Stimulated activated CD8-positive, alpha-beta memory T cell treated with anti-CD3 and anti-CD28 coated beads, Interleukin-4, amount 100 ng/mL, for 1 hour (primary cell): ENCODE results near the gene HOXD9.

Source experiments
- DNase-seq, 2 donors: peaks; one replicate each; pipeline ENCODE4 v3.0.0-alpha.2; 2020; ENCODE audit warnings: low read depth in 2 of 2, low spot score in 1 of 2

The HOXD9 gene

GRCh38 chr2:176110415-176111308 is 11.9 kb upstream of the HOXD9 start:
- no peak for DNase-seq

GRCh38 chr2:176111309-176111663 is 11.2 kb upstream of the HOXD9 start:
- DNase-seq, result no peak

GRCh38 chr2:176111846-176112374 is 10.6 kb upstream of the HOXD9 start:
- no peak for DNase-seq

- no peak for DNase-seq
Measured at GRCh38 chr2:176112375-176113302, 9.9 kb upstream of the HOXD9 start.

GRCh38 chr2:176114120-176114929 is 8.2 kb upstream of the HOXD9 start:
- no peak for DNase-seq

GRCh38 chr2:176114930-176115625 is 7.4 kb upstream of the HOXD9 start:
- DNase-seq, result no peak

GRCh38 chr2:176115883-176116813 is 6.4 kb upstream of the HOXD9 start, which contains the start of gene HOXD10:
TSS of gene HOXD10 (plus strand) at chr2:176116778. CDS start at chr2:176116834, 56 bp downstream.
- DNase-seq, result no peak

GRCh38 chr2:176117162-176117822 is 5.2 kb upstream of the HOXD9 start:
- no peak for DNase-seq

GRCh38 chr2:176117823-176118371 is 4.6 kb upstream of the HOXD9 start:
- no peak for DNase-seq

- DNase-seq, result no peak
Measured at GRCh38 chr2:176118601-176119339, 3.7 kb upstream of the HOXD9 start.

GRCh38 chr2:176120364-176121189 is 1.9 kb upstream of the HOXD9 start:
- no peak for DNase-seq

- no peak for DNase-seq
Measured at GRCh38 chr2:176121190-176122051, 1.1 kb upstream of the HOXD9 start.

GRCh38 chr2:176122052-176122682 is 352 bp upstream of the HOXD9 start:
- DNase-seq, result no peak

GRCh38 chr2:176123411-176124109 is 1.0 kb downstream of the HOXD9 start:
- DNase-seq, result no peak
